Thoracic aorta (tissue), 2 donors: ENCODE measurements around the gene TM4SF18. TPM values are rescaled to one million over a fixed set of nuclear protein-coding genes. Genes with fewer than 3 reads are reported as not detected.

ENCODE experiments used
- ATAC-seq: fragments of 150-250 bp; one replicate; pipeline ENCODE4 v1.8.0; 2017; ENCODE audit warnings: low read depth; ENCODE audit not compliant: insufficient number of reproducible peaks, low FRiP score
- DNase-seq: peaks from one replicate; pipeline ENCODE4 v3.0.0-alpha.2; 2020; ENCODE audit warnings: low spot score
- H3K27ac ChIP-seq, 2 donors: fragments of 200-600 bp; sonication (generic); 1 replicate in 1 of 2; 2 replicates in 1 of 2; pipeline ENCODE4 v1.5.1; 2016; ENCODE audit warnings: mild to moderate bottlenecking in 2 of 2, moderate library complexity in 2 of 2
- H3K27me3 ChIP-seq: fragments of 200-600 bp; sonication (generic); replicated peaks from 2 replicates; pipeline ENCODE4 v1.6.0; 2016; ENCODE audit warnings: mild to moderate bottlenecking; ENCODE audit not compliant: insufficient read depth
- H3K36me3 ChIP-seq: fragments of 200-600 bp; sonication (generic); one replicate; pipeline ENCODE4 v1.5.1; 2016
- H3K4me1 ChIP-seq, 2 donors: fragments of 200-600 bp; sonication (generic); 1 replicate in 1 of 2; 2 replicates in 1 of 2; pipeline versions ENCODE4 v1.5.1 to v1.6.0; 2016; ENCODE audit warnings: low read depth in 2 of 2, mild to moderate bottlenecking in 1 of 2; ENCODE audit not compliant: control insufficient read depth in 1 of 2
- H3K4me3 ChIP-seq: fragments of 200-600 bp; sonication (generic); 2 replicates; pipeline ENCODE4 v1.5.1; 2016; ENCODE audit warnings: mild to moderate bottlenecking
- H3K9me3 ChIP-seq: fragments of 200-600 bp; sonication (generic); 2 replicates; pipeline ENCODE4 v1.5.1; 2016
- CTCF ChIP-seq: fragments of 200-600 bp; sonication (generic); IDR thresholded peaks from one replicate; pipeline ENCODE4 v1.5.1; 2019; ENCODE audit warnings: antibody characterized with exemption
- total RNA-seq, 2 donors: library from RNA; depleted of rRNA; stranded (reverse); fragments of >200 nt; gene quantifications; one replicate each; pipeline versions ENCODE4 v1.1.0 to v1.2.3, GENCODE V29; 2016

Gene TM4SF18
- total RNA-seq, 2 donors from 2014 or later = 1.9 to 4.9 TPM

GRCh38 chr3:149356630-149357029 is 23.2 kb upstream of the TM4SF18 start:
- H3K4me3 ChIP-seq = no peak overlapping the region
- DNase-seq = no peak
- no peak overlapping the region for H3K27ac ChIP-seq
- H3K9me3 ChIP-seq = no peaks in the 10 kb centered on the region
- no peaks in the 10 kb centered on the region for H3K36me3 ChIP-seq
- no peaks in the 10 kb centered on the region for H3K27me3 ChIP-seq
- TF ChIP-seq CTCF = no peak
- H3K4me1 ChIP-seq = no peaks in the 10 kb centered on the region
- ATAC-seq = no peak

- Histone ChIP-seq H3K27ac (no peak overlapping the region), H3K4me3 (no peak overlapping the region), H3K27me3 (no peaks in the 10 kb centered on the region), H3K9me3 (no peaks in the 10 kb centered on the region), H3K36me3 (no peaks in the 10 kb centered on the region), H3K4me1 (no peaks in the 10 kb centered on the region)
- DNase-seq = no peak
- ATAC-seq = no peak
- TF ChIP-seq CTCF = no peak
Observed at GRCh38 chr3:149356044-149356592, 22.7 kb upstream of the TM4SF18 start.

DNA sequence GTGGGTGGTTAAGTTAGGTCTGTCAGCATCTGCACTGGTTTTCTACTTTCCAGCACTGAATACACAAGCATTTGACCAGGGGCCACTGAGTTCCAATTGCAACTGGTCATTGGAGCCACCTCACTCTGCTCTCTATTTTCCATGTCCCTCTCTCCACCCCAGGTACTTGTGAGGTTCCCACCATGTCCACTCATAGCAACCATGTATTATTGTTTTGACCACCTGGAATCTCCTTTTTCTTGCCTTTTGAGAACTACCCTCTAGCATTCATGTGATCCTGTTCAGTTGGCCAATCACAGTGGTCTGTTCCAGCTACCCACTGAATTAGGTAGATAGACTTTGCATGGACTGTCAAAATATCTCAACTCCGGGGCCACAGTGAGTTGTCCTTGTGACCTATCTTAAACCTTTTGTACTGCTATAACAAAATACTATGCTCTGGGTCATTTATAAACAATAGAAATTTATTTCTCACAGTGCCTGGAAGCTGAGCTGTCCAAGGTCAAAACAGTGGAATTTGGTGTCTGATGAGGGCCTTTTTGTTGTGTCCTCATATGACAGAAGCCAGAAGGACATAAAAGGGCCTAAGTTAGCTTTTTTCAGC is 20.2 kb upstream of the TM4SF18 start:
- no peak overlapping the region for H3K4me3 ChIP-seq
- no peaks in the 10 kb centered on the region for H3K36me3 ChIP-seq
- no peaks in the 10 kb centered on the region for H3K4me1 ChIP-seq
- no peak for ATAC-seq
- no peaks in the 10 kb centered on the region for H3K27me3 ChIP-seq
- no peaks in the 10 kb centered on the region for H3K9me3 ChIP-seq
- no peak overlapping the region for H3K27ac ChIP-seq
- no peak for TF ChIP-seq CTCF
- DNase-seq = no peak

DNA sequence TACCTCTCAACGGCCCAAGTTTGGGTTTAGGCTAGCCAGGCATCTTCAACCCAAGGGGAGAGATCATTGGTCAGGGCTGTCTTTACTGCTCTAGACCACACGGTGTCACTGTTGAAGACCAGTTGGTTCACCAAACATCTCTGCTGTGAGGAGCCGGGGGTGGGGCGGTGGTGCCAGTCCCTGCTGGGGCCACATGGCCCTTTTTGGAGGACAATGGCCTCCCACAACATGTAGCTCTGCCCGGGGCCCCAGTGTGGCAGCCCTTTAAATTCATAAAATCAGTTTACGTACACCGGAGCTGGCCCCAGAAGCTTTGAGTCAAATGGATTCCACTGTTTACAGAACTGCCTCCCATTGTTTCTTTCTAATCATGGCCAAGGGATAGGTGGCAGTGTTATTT is 19.1 kb upstream of the TM4SF18 start:
- peak; percentile 36 for ATAC-seq
- Histone ChIP-seq H3K27ac (no peak overlapping the region), H3K4me1 (no peaks in the 10 kb centered on the region), H3K4me3 (no peak overlapping the region), H3K9me3 (no peaks in the 10 kb centered on the region), H3K36me3 (no peaks in the 10 kb centered on the region), H3K27me3 (no peaks in the 10 kb centered on the region)
- peak; percentile 69 for TF ChIP-seq CTCF
- DNase-seq = no peak

DNA sequence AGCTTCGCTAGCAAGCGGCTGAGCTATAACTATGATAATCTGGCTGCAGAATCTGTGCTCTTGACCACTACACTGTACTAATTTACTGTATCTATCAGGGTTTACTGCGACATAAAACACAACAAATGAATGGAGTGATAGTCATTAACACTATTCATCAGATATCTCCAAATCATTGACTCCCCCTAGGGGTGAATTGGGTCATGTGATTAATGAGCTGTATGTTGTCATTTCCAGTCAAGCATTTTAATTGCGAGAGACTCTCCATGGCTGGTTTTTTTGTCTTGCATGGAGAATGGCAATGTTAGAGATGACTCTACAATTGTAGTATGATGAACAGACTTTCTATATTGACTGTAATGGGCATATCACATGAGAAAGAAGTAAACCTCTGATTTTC is 10.5 kb upstream of the TM4SF18 start:
- Histone ChIP-seq H3K27me3 (no peaks in the 10 kb centered on the region), H3K27ac (no peak overlapping the region), H3K9me3 (no peaks in the 10 kb centered on the region), H3K4me3 (no peak overlapping the region), H3K36me3 (no peaks in the 10 kb centered on the region), H3K4me1 (peaks cover 13 to 21% of the 10 kb centered on the region in 2 donors)
- no peak for ATAC-seq
- no peak for DNase-seq
- TF ChIP-seq CTCF = no peak
